HG02973 (cell line): ENCODE measurements around the gene OTOGL.
"Not testable (repeated sequence)": the region's sequence is repeated elsewhere in the genome, so short reads cannot be mapped to it uniquely, and the experiment has no call there.

Experiments
- ATAC-seq: cut with Tn5 transposase; IDR thresholded peaks from one replicate; pipeline ENCODE4 v1.9.1; 2021; ENCODE audit warnings: moderate library complexity; ENCODE audit not compliant: unreplicated experiment

Gene OTOGL

GRCh38 chr12:80222261-80222660, 122.9 kb downstream of the OTOGL start:
- no peak for ATAC-seq

GRCh38 chr12:80226576-80226975, 127.2 kb downstream of the OTOGL start:
- no peak for ATAC-seq

- not testable (repeated sequence) for ATAC-seq
These were observed 128.6 kb downstream of the OTOGL start for GRCh38 chr12:80227904-80228303.

GRCh38 chr12:80230068-80230467, 130.7 kb downstream of the OTOGL start:
- ATAC-seq, result no peak

- no peak for ATAC-seq
These were observed 133.5 kb downstream of the OTOGL start for GRCh38 chr12:80232837-80233236.

GRCh38 chr12:80233926-80234325, 134.6 kb downstream of the OTOGL start:
- ATAC-seq, result no peak

GRCh38 chr12:80234667-80235066, 135.3 kb downstream of the OTOGL start:
- no peak for ATAC-seq

GRCh38 chr12:80235944-80236343, 136.6 kb downstream of the OTOGL start:
- no peak for ATAC-seq

GRCh38 chr12:80239867-80240266, 140.5 kb downstream of the OTOGL start:
- ATAC-seq, result no peak

GRCh38 chr12:80241576-80242273, 142.4 kb downstream of the OTOGL start:
- no peak for ATAC-seq

- no peak for ATAC-seq
These were observed 143.0 kb downstream of the OTOGL start for GRCh38 chr12:80242321-80242720.

- not testable (repeated sequence) for ATAC-seq
These were observed 150.2 kb downstream of the OTOGL start for GRCh38 chr12:80249581-80249980.

- no peak for ATAC-seq
These were observed 158.6 kb downstream of the OTOGL start for GRCh38 chr12:80257920-80258319.

- no peak for ATAC-seq
These were observed 160.9 kb downstream of the OTOGL start for GRCh38 chr12:80260269-80260668.

GRCh38 chr12:80261403-80261802, 162.1 kb downstream of the OTOGL start:
- ATAC-seq, result no peak

GRCh38 chr12:80262346-80262745, 163.0 kb downstream of the OTOGL start:
- no peak for ATAC-seq

GRCh38 chr12:80262771-80263170, 163.4 kb downstream of the OTOGL start:
- ATAC-seq, result no peak

- ATAC-seq, result no peak
These were observed 165.0 kb downstream of the OTOGL start for GRCh38 chr12:80264386-80264785.

GRCh38 chr12:80264891-80265290, 165.6 kb downstream of the OTOGL start:
- ATAC-seq, result no peak

GRCh38 chr12:80268924-80269749, 169.8 kb downstream of the OTOGL start:
- ATAC-seq, result no peak

- ATAC-seq, result peak; percentile 63
These were observed 170.6 kb downstream of the OTOGL start for GRCh38 chr12:80269803-80270552.

- no peak for ATAC-seq
These were observed 172.4 kb downstream of the OTOGL start for GRCh38 chr12:80271780-80272179.
